Stimulated activated CD4-positive, alpha-beta T cell treated with anti-CD3 and anti-CD28 coated beads, Interleukin-1b, Interleukin-23, amount 100 ng/mL, for 48 hours (primary cell): Measurements from ENCODE around the gene BAMBI.

ENCODE experiments used
- DNase-seq: peaks from one replicate; pipeline ENCODE4 v3.0.0-alpha.2; 2020

The BAMBI gene

GRCh38 chr10:28709001-28709710 lies 31.8 kb downstream of the BAMBI start:
- no peak for DNase-seq

- no peak for DNase-seq
Observed at GRCh38 chr10:28710202-28710886, 33.0 kb downstream of the BAMBI start.

GRCh38 chr10:28711041-28711440 lies 33.7 kb downstream of the BAMBI start:
- DNase-seq, result no peak

GRCh38 chr10:28711776-28712175 lies 34.5 kb downstream of the BAMBI start:
- no peak for DNase-seq

- DNase-seq, result no peak
Observed at GRCh38 chr10:28713626-28714352, 36.5 kb downstream of the BAMBI start.

GRCh38 chr10:28714401-28715053 lies 37.2 kb downstream of the BAMBI start:
- DNase-seq, result no peak

GRCh38 chr10:28715246-28715645 lies 37.9 kb downstream of the BAMBI start:
- no peak for DNase-seq

GRCh38 chr10:28715757-28716156 lies 38.4 kb downstream of the BAMBI start:
- no peak for DNase-seq

- no peak for DNase-seq
Observed at GRCh38 chr10:28716748-28717147, 39.4 kb downstream of the BAMBI start.

GRCh38 chr10:28717656-28718201 lies 40.4 kb downstream of the BAMBI start:
- DNase-seq, result no peak

GRCh38 chr10:28719789-28720436 lies 42.6 kb downstream of the BAMBI start:
- no peak for DNase-seq

GRCh38 chr10:28721318-28721951 lies 44.1 kb downstream of the BAMBI start:
- DNase-seq, result no peak

GRCh38 chr10:28722065-28722803 lies 44.9 kb downstream of the BAMBI start:
- no peak for DNase-seq

GRCh38 chr10:28728366-28728765 lies 51.0 kb downstream of the BAMBI start:
- no peak for DNase-seq

- DNase-seq, result no peak
Observed at GRCh38 chr10:28730031-28730778, 52.9 kb downstream of the BAMBI start.

- DNase-seq, result no peak
Observed at GRCh38 chr10:28732091-28732490, 54.8 kb downstream of the BAMBI start.
